Endothelial cell (in vitro differentiated cells): Measurements from ENCODE around the gene FAM219B. TPM values are rescaled to one million over a fixed set of nuclear protein-coding genes. Genes with fewer than 3 reads are reported as not detected.
A peak's percentile ranks its signal among the peaks of the same experiment; 100 is the strongest.

Experiments used
- DNase-seq: peaks from one replicate; pipeline ENCODE4 v3.0.0; 2021; ENCODE audit warnings: low spot score
- H3K27ac Mint-ChIP-seq: one replicate; pipeline ENCODE4 v1.8.0; 2021; ENCODE audit warnings: mixed read lengths, inconsistent platforms; ENCODE audit not compliant: unreplicated experiment
- H3K27me3 Mint-ChIP-seq: one replicate; pipeline ENCODE4 v1.8.0; 2021; ENCODE audit warnings: mild to moderate bottlenecking, moderate library complexity, mixed read lengths, inconsistent platforms; ENCODE audit not compliant: unreplicated experiment
- H3K36me3 Mint-ChIP-seq: one replicate; pipeline ENCODE4 v1.8.0; 2021; ENCODE audit warnings: mild to moderate bottlenecking, low read depth, mixed read lengths, inconsistent platforms; ENCODE audit not compliant: unreplicated experiment
- H3K4me1 Mint-ChIP-seq: one replicate; pipeline ENCODE4 v1.8.0; 2021; ENCODE audit warnings: mild to moderate bottlenecking, mixed read lengths, inconsistent platforms; ENCODE audit not compliant: unreplicated experiment
- H3K4me3 Mint-ChIP-seq: one replicate; pipeline ENCODE4 v1.8.0; 2021; ENCODE audit warnings: mild to moderate bottlenecking, mixed read lengths, inconsistent platforms; ENCODE audit not compliant: unreplicated experiment
- H3K9me3 Mint-ChIP-seq: one replicate; pipeline ENCODE4 v1.8.0; 2021; ENCODE audit warnings: mixed read lengths, inconsistent platforms; ENCODE audit not compliant: unreplicated experiment
- total RNA-seq: library from RNA; stranded (reverse); fragmentation: NEBNext Ultra II Directional; extraction: Animal tissue kit (Norgen Biotek cat#: 25700); gene quantifications from one replicate; pipeline ENCODE4 v1.2.1, GENCODE V29; 2021; ENCODE audit not compliant: unreplicated experiment
- TF ChIP-seq, protein P1 (sequence below): fragments of 200-600 bp; sonication (generic); IDR thresholded peaks from one replicate; pipeline ENCODE4 v1.5.0; 2021; ENCODE audit warnings: antibody characterized with exemption; ENCODE audit not compliant: unreplicated experiment

Gene FAM219B
- total RNA-seq, 1 donor from 2014 or later = 70.0 TPM

DNA sequence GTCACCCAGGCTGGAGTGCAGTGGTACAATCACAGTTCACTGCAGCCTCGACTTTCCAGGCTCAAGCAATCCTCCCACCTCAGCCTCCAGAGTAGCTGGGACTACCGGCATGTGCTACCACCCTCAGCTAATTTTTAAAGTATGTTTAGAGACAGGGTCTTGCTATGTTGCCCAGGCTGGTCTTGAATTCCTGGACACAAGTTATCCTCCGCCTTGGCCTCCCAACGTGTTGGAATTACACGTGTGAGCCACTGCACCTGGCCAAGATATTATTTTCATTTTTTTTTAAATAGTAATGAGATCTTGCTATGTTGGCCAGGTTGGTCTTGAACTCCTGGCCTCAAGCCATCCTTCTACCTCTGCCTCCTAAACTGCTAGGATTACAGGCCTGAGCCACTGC is 21.2 kb downstream of the FAM219B start:
- no peak for DNase-seq
- no peak overlapping the region for H3K27ac Mint-ChIP-seq
- peaks cover 14% of the 10 kb centered on the region for H3K4me1 Mint-ChIP-seq
- H3K4me3 Mint-ChIP-seq = no peak overlapping the region
- H3K9me3 Mint-ChIP-seq = no peaks in the 10 kb centered on the region
- peaks cover 6% of the 10 kb centered on the region for H3K27me3 Mint-ChIP-seq
- TF ChIP-seq, protein P1, sequence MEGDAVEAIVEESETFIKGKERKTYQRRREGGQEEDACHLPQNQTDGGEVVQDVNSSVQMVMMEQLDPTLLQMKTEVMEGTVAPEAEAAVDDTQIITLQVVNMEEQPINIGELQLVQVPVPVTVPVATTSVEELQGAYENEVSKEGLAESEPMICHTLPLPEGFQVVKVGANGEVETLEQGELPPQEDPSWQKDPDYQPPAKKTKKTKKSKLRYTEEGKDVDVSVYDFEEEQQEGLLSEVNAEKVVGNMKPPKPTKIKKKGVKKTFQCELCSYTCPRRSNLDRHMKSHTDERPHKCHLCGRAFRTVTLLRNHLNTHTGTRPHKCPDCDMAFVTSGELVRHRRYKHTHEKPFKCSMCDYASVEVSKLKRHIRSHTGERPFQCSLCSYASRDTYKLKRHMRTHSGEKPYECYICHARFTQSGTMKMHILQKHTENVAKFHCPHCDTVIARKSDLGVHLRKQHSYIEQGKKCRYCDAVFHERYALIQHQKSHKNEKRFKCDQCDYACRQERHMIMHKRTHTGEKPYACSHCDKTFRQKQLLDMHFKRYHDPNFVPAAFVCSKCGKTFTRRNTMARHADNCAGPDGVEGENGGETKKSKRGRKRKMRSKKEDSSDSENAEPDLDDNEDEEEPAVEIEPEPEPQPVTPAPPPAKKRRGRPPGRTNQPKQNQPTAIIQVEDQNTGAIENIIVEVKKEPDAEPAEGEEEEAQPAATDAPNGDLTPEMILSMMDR = no peak
- no peaks in the 10 kb centered on the region for H3K36me3 Mint-ChIP-seq

DNA sequence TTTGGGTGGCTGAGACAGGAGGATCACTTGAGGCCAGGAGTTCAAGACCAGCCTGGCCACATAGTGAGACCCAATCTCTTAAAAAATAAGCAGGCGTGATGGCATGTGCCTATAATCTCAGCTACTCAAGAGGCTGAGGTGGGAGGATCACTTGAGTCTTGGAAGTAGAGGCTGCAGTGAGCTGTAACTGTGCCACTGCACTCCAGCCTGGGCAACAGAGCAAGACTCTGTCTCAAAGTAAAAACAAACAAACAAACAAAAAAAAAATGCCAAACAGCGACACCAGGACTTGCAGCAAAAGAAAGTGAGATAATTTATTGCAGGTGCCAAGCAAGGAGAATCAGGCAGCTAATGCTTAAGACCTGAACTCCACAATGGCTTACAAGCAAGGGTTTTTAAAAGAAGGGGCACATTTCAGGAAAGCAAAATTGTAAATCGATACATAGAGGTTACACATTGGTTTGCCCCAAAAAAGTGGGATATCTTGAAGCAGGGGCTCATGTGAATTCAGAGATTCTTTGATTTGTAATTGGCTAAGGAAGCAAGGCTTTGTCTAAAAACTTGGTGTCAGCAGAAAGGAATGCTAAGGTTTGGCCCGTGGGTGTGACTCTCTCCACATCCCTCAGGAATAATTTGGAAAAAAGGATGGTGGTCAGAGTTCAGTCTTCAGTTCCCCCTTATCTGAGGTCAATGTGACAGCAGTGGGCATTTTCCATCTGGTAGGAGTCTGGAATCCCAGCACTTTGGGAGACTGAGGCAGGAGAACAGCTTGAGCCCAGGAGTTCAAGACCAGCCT is 22.0 kb downstream of the FAM219B start:
- no peak for DNase-seq
- peaks cover 6% of the 10 kb centered on the region for H3K27me3 Mint-ChIP-seq
- H3K36me3 Mint-ChIP-seq = no peaks in the 10 kb centered on the region
- peak overlapping the region; percentile 31 for H3K27ac Mint-ChIP-seq
- no peak overlapping the region for H3K4me3 Mint-ChIP-seq
- H3K4me1 Mint-ChIP-seq = peaks cover 8% of the 10 kb centered on the region
- H3K9me3 Mint-ChIP-seq = no peaks in the 10 kb centered on the region
- TF ChIP-seq, protein P1 = no peak

DNA sequence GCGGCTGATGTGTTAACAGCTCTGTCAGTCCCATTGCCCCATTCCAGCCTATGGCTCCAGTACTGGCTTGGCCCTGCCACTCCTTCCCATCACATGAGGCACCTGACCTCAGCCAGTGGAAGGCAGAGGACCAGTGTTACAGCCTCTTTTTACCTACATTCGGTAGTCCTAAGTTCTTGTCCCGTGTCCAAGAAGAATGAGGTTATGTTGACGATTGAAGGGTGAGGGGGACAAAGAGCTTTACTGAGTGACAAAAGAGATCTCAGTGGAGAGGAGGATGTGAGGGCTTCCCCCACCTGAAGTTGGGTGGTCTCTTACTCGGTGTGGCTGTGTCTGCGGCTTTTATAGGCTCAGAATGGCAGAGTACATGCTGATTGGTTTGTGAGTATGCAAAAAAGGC is 24.1 kb downstream of the FAM219B start:
- DNase-seq = no peak
- Mint-ChIP-seq H3K36me3 (no peaks in the 10 kb centered on the region), H3K27ac (no peak overlapping the region), H3K9me3 (no peaks in the 10 kb centered on the region), H3K4me1 (no peaks in the 10 kb centered on the region), H3K4me3 (peak overlapping the region; percentile 37), H3K27me3 (peaks cover 2% of the 10 kb centered on the region)
- TF ChIP-seq, protein P1 = no peak

DNA sequence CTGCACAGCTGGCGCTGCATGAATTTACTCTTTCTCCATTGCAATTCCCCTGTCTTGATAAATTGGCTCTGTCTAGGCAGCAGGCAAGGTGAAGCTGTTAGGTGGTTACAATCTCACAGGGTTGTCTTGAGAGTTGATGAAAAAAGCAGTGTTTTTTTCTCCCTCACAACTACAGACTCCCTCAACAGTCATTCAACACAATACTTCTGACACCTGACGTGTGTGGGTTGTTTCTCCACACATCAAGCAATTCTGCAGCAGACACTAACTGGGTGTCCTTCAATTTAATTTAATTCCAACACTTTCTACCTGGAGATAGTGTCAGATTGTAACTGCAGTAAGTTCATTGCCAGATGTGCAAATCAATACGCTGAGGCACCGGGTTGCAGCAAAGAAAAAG is 28.4 kb downstream of the FAM219B start:
- TF ChIP-seq, protein P1 = no peak

DNA sequence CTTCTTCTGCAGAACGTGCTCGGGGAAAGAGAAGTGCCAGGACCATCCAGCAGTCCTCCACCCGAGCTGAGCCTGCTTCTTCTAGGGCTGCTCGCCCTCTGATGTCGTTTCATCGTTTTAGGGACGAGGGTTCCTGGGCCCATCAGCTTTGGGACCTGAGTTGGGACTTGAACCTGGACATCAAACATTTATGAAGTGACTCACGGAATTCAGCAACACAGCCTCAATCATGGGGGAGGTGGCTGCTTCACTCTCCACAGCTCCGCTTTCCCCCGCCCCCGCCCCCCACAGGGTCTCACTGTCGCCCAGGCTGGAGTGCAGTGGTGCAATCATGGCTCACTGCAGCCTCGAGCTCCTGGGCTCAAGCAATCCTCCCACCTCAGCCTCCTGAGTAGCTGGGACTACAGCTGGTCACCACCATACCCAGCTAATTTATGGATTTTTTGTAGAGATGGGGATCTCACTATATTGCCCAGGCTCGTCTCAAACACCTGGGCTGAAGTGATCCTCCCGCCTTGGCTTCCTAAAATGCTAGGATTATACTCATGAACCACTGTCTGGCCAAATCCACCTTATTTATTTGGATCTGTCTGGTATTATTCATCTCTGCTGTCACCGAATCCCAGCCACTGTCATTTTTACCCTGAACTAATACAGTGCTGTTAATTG is 32.8 kb downstream of the FAM219B start:
- TF ChIP-seq, protein P1 = no peak
- H3K4me1 Mint-ChIP-seq = peaks cover 27% of the 10 kb centered on the region
- H3K9me3 Mint-ChIP-seq = no peaks in the 10 kb centered on the region
- DNase-seq = no peak
- no peaks in the 10 kb centered on the region for H3K36me3 Mint-ChIP-seq
- peaks cover 11% of the 10 kb centered on the region for H3K27me3 Mint-ChIP-seq
- H3K4me3 Mint-ChIP-seq = peak overlapping the region; percentile 92
- no peak overlapping the region for H3K27ac Mint-ChIP-seq

More for the DNA sequence above, 28.4 kb downstream of the FAM219B start:
- Mint-ChIP-seq H3K27ac (no peak overlapping the region), H3K9me3 (no peaks in the 10 kb centered on the region), H3K27me3 (peaks cover 5% of the 10 kb centered on the region), H3K4me1 (no peaks in the 10 kb centered on the region), H3K36me3 (no peaks in the 10 kb centered on the region), H3K4me3 (no peak overlapping the region)
- no peak for DNase-seq
